Stimulated activated CD8-positive, alpha-beta memory T cell treated with anti-CD3 and anti-CD28 coated beads, Interleukin-2, amount 100 ng/mL, for 1 hour (primary cell): Measurements from ENCODE around the gene CACNA2D3.

Experiments
- DNase-seq, 2 donors: peaks; one replicate each; pipeline ENCODE4 v3.0.0-alpha.2; 2020; ENCODE audit warnings: low read depth in 2 of 2

Gene CACNA2D3

DNA sequence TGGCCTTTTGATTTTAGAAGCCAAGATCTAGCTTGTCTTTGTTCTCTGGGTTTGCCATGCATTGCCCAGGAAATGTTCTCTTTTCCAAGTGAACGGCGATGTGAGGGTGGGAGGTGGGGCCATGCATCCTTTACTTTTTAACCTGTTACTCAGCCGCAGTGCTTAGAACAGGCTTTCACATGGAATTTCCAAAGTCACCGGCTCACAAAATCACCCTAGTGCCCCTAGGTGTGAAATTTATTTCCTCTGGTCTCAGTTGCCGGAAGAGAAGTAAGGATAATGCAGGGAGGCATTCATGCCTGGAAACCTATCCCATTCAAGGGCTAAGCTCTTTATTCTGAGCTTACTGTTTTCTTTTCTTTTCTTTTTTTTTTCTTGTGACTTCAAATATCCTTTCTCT is 93.2 kb downstream of the CACNA2D3 start:
- no peak for DNase-seq

DNA sequence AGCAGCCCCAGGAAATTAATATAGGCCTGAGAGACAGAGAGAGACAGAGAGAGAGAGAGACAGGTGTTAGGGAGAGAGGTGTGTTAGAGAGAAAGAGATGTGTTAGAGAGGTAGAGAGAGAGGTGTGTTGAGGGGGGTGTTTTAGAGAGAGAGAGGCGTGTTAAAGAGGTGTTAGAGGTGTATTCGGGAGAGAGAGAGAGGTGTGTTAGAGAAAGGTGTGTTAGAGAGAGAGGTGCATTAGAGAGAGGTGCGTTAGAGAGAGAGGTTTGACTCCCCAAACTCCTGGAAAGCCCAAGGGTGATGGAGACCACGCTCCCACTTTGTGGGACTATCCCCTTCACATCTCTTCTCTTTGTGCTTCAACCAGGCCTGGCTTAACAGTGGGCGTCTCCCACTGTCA is 95.5 kb downstream of the CACNA2D3 start:
- DNase-seq: no peak

DNA sequence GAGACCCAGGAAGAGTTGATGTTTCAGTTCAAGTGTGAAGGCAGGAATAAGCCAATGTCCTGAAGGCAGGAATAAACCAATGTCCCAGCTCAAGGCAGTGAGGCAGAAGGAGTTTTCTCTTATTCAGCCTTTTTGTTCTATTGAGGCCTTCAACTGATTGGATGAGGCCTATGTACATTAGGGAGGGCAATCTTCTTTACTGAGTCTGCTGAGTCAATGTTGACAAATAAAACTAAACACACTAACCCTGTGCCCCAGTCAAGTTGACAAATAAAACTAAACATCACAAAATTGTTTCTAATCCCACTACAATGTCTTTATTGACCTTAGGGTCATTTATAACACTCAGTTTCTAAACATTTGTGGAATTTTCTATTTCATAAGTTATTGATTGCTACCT is 100.0 kb downstream of the CACNA2D3 start:
- no peak for DNase-seq

DNA sequence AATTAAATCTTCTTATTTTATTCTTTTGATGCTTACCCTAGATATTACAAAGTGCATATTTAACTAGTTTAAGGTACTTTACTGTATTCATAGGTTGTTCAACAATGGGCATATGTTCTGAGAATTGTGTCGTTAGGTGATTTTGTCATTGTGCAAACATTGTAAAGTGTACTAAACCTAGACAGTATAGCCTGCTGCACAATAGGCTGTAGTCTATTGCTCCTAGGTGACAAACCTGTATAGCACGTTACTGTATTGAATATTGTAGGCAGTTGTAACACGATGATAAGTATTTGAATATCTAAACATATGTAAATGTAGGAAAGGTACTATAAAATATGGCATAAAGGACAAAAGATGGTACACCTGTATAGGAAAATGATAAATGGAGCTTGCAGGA is 100.7 kb downstream of the CACNA2D3 start:
- DNase-seq: no peak

DNA sequence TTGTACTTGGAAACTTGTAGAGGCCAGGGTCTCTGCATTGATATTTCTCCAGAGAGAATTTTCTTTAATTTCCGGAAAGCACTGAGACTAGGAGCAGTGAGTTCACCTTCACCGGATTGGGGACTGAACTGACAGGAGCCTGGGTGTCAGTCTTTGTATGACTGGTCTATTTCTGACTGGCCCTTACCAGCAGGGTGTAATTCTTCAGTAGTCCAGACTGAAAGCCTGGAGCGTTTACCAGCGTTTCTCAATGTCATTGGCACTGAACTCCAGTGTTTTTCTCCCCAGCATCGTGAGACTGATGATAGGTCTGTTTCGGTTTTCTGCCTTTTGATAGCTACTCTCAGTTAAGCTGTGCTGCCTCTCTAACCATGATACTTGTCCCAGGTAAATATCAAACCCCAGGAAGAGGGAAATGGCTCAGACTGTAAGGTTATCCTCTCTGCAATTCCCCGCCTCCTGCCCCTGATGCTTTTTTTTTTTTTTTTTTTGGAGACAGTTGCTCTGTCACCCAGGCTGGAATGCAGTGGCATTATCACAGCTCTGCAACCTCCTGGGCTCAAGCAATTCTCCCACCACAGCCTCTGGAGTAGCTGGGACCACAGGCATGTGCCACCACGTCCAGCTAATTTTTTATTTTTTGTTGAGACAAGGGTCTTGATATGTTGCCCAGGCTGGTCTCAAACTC is 103.6 kb downstream of the CACNA2D3 start:
- no peak for DNase-seq

DNA sequence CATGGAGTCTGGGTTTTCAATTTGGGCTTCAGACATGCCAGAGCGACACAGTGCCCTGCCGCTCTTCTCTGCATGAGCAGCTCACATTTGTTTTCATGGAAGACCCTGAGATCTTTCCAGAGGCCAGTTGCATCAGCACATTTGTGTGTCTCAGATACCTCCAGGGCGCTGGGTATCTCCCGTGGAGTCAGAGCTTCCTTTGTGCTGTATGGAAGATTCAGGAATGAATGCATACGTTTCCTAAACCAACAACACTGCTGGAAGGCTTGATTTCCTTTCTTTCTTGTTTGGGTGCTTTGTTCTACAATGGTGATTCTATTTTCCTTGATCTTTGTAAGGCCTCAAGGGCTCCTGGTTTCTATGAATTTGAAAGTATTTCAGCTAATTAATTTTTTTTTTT is 106.5 kb downstream of the CACNA2D3 start:
- DNase-seq: no peak

DNA sequence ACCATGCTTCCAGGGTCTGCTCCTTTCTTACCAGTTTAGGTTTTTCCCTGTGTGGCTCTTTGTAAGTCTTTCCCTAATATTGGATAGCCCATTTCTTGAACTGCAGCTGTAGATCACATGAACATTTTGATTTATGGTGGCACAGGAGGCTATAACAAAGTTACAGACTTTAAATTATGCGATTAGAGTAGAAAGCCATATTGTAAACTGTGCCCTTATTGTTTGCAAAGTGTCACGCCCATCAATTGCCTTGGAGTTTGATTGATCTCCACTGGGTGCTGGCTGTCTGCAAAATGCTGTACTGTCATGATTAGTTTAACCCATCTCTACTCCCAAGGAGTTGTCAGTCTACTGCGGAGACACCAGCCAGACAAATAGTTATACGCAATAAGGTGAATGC is 110.3 kb downstream of the CACNA2D3 start:
- DNase-seq: no peak

DNA sequence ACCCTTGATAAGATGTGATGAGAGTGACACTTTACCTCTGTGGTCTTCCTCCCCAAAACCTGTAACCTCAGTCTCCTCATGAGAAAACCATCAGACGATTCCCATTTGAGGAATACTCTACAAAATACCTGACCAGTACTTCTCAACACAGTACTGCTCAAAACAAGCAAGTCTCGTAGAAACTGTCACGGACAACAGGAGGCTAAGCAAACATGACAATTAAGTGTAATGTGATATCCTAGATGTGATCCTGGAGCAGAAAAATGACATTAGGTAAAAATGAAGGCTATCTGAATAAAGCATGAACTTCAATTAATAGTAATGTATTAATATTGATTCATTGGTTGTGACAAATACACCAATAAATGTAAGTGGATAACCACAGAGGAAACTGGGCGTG is 113.6 kb downstream of the CACNA2D3 start:
- DNase-seq: no peak

DNA sequence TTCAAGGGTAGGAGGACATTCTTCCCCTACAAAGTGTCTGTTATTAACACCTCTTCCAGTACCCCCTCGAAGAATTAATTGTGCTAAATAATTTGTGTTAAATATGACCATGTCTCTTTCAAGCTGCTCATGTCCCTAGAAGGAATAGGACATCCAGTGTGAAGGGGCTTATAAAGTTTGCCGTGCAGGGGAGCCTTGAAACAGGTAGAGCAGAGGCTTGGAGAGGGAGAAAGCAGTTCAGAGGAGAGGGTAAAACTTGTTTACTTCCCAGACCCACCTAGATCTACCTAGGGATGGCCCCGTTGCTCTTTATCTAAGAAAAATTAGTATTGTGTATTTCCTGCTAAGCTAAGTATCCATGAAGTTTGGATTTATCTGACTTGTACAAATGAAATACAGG is 114.8 kb downstream of the CACNA2D3 start:
- DNase-seq: no peak

DNA sequence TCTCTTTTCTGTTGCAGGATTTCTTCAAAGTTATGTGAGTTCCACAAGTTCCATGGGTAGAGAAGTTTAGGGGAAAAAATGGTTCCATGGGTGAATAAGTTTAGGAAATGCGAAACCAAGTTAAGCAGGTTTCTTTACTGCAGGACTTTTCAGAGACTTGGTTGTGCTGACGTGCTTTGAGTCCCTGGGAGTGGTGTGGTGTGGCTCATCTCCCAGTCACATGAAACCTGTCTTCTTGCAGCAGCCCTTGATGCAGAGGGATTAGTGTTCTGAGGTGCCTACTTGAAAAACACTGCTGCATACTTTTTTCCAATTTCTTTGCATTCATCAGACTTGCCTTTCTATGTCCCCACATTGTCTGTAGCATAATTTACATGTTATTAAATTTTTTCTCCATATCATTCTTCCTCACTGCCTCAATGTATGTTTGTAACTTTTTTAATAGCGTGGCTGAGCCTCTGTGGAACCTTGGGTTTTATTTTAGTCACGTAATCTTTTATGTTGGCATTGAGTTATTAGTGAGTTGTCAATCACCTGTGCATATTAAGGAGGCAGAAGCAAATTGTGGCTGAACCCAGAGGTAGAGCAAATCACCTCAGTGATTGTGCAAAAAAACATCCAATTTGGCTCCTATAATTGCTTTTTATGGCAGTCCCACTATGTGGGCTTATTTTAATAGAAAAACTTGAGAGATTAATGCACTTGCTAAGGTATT is 115.6 kb downstream of the CACNA2D3 start:
- DNase-seq: no peak

DNA sequence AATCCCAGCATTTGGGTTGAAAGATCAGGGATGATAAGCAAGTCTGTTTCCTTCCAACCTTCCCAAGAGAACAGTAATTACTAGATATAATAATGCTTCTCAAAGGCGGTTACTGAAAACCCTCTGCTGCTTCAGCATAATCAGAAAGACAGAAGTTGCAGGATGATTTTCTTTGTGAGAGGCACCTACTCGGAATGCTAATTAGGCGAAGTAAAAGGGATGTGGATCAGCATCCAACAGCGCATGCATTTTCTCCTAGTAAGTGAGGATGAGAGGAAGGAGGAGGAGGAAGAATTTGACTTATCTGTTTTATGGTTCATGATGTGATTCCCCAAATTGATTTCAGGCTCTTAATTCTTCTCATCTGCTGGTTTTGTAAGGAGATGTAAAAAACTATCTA is 118.0 kb downstream of the CACNA2D3 start:
- DNase-seq: no peak

DNA sequence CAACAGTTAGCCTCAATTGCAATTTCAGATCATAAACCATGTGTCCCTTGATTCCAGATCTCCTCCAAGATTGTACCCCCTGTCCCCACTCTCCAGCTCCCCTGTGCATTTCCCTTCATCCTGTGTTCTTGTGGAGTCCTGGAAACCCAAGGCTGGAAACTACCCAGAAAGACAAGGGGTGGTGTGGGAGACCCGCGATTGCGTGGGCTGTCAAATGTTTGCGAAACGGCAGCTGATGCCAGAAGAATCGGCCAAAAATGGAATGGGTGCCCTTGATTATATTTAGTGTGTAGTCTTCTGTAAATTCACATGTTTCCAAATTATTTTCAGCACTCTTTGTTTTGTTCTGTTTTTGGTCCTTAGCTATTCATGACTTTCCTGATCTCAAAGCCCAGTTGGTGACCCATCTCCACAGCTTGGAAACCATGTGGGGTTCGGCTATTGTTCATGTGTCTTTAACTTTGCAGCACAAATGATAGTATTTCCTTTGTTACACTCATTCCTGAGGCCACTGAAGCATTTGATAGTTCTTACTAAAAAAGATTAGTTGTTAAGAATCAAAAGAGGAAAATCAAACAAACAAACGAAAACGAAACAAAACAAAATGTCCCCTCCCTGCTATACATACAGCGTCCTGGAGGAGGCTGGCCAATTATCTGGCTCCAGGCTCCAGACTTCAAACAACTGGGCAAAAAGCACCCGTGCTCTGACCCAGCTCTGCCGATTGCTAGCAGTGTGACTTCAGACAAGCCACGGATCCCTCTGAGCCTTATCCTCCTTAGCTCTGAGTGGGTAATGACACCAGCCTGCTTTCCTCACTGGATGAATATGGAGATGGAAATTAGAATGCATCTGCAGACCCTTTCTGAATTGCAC is 120.9 kb downstream of the CACNA2D3 start:
- no peak for DNase-seq

DNA sequence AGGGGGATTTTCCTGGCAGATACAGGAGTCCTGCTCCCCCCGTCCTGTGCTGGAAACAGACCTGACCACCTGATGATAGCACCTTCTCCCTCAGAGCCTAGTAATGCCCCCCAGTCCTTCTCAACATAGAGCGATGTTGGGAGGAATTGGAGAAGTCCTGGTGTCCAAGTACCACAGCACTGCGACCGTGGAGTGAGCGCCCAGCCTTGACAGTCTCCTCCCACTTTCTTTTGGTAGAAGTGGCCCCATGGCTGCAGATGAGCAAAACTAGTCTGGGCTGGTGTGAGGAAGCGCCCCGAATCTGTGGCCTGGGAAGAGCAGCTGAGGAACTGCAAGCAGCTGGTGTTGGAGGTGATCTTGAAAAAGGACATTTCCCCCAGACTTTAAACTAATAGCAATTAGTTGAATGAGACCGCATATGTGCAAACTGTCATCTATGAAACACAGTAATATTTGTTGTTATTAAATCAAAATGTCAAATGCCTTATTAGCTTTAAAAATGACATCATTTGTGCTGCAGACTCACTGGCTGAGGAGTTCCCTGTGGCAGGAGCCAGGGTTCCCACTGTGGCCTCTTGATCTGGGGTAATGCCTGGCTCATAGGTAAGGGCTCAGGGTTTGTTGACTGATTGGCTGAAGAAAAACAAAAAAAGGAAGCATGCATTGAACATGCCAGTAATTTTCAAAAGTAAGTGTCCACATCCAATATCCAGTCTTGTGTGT is 121.8 kb downstream of the CACNA2D3 start:
- no peak for DNase-seq

DNA sequence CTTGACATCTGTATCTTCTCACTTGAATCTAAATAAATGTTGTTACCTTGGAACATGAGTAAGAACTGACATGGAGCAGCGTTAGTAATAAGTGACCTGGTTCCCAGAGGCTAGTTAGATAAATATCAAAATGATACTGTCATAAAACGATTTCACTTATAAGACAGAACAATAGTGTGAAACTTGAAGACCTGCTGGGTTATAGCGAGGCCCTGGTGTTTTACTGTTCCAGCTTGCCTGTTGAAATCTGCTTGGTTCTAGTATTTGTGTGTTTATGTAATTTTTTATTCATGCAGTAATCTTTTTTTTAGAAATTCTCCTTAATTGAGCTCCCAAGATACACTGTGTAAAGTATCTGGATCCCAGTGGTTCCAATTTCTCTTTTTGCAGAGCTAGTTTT is 129.4 kb downstream of the CACNA2D3 start:
- DNase-seq: no peak

DNA sequence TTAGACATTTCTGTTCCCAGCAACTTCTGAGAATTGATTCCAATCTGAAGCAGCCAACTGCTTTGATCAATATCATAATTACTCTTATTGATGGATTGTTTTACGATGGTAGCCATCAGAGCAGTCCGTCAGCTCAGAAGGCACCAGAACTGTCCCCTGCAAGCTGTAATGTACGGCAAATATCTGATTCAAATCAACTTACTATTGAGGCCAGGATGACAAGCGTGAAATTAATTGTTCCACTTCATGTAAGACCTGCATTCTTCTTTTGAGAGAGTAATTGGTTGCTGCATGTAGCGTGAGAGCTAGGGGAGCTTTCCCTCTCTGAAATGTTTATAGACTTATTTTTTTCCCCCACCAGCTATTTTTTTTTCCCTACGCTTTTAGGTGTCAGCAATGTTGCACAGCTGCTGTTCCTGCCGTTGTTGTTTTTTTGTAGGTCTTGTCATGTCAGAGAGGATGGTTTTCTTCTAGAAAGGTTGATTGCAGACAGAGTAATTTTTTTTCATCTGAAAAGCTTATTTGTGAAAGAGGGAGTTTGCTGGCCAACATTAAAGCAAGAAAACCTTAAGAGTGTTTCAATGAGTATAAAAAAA is 134.9 kb downstream of the CACNA2D3 start:
- no peak for DNase-seq

DNA sequence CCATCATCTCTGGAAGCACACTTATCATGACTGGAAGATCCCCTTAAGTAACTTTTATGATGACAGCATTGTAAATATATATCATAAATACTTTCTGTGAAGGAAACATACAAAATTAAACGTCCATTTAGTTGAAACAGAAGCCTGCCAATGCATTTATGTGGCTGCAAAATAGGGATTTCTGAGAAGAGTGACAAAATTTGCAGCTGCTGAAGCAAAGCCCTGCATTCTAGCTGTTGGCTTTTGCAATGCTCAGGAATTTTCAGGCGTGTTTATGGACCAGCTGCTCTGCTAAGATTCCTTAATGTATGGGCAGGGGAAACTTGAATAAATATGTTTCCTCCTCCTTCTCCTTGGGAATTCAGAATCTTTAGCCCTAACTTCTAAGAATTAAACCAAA is 137.3 kb downstream of the CACNA2D3 start:
- no peak for DNase-seq

DNA sequence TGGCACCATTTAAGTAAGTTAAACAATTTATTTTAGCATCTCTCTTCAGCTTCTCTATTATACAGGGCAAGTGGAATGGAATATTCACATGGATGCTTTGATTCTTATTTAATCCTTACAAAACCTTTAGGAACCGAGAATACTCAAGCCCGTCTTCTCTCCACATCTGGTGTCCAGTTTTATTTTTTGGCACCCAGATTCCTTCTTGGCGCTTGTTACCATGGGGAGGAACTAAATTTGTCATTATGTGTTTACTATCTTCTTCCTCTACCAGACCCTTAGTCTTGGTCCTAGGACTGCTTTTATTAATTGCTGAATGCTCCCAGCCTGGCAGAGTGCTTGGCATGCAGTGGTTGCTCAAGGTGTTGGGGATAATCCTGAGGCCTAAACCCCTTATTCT is 138.8 kb downstream of the CACNA2D3 start:
- no peak for DNase-seq

DNA sequence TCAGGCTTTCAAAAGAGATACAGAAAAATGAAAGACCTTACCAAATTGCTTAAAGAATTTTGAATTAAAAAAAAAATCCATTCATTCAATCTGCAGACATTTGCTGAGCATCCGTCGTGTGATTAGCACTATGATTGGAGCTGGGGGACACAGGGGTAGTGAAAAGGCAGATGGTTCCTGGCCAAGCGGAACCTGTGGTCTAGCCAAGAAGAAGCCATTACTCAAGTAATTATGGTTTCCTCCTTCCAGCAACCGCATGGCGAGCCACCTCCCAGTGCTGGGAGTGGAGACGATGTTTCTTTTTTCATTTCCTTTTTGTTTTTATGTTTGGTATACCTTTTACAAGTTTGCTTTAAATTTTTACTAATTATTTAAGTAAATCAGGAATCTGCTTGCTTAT is 140.2 kb downstream of the CACNA2D3 start:
- no peak for DNase-seq

DNA sequence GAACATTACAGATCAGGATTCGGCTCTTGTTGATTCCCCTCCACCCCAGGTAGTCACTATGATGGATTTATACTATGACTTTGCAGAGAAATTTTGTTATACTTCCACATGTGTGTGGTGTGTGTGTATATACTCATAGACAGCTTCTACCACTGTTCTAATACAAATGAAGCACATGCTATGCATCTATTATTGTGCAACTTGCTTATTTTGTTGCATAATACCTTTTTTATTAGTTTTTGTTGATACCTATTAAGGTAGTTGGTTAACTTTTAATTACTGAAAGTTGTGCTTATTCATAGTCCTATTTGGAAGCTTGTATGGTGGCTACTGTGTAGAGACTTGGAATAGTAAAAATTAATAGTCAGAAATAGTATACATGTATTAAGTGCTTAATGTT is 140.6 kb downstream of the CACNA2D3 start:
- DNase-seq: no peak

DNA sequence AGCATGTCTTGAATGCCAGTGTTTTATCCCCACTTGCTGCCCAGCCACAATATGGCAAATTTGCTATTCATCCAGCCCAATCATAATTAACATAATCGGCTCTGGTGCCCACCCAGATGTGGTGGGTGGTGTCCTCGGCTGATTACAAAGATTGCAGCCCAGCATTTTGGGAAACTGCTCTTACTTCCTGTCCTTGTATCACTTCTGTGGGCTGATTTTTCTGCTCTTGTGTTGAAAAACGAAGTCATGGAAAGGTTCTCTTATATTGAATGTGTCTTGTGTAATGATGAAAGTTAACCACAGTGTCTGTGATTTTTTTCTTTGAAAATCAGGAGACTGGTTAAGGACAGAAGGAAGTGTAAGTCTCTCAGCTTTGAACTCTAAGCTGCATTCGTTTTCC is 141.7 kb downstream of the CACNA2D3 start:
- no peak for DNase-seq

DNA sequence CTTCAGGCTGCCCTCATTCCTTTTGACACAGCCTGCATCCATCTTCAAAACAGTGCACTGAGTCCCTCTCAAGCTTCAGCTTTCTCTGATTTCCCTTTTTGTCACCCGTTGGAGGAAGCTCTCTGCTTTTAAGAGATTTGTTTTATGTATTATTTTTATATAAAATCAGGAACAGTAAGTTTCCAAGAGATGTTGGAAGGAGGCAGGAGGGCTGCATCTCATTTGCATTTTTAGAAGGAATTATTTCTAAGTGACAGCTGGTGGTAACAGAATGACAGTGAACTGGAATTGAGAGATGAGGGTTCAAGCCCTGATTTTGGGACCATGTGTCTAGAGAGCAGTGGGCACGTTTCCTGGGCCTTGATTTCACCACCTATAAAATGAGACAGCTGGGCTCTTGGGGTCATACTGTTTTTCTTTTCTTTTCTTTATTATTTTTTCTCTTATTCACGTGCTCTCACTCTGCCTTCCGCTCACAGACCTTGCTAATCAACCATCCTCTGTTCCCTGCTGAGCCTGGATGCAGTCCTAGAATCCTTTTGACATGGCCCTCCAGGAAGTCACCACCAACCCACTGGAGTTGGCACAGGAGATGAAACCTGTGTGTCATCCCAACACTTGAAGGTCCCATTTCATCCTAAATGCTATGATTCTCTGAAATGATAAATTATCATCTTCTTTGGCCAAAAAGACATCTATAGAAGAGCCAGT is 148.6 kb downstream of the CACNA2D3 start:
- DNase-seq: no peak
